Stimulated activated CD4-positive, alpha-beta T cell treated with anti-CD3 and anti-CD28 coated beads, Interleukin-1b, Interleukin-23, amount 100 ng/mL, for 1 hour (primary cell): ENCODE measurements around the gene KRTAP5-7.
"Not testable (repeated sequence)": the region's sequence is repeated elsewhere in the genome, so short reads cannot be mapped to it uniquely, and the experiment has no call there.

Experiments used
- DNase-seq, 2 donors: peaks; one replicate each; pipeline ENCODE4 v3.0.0-alpha.2; 2020; ENCODE audit warnings: low read depth in 2 of 2

KRTAP5-7 gene

GRCh38 chr11:71532036-71532610 lies 5.1 kb downstream of the KRTAP5-7 start:
- no peak for DNase-seq

- DNase-seq: not testable (repeated sequence)
Measured at GRCh38 chr11:71534711-71535608, 7.9 kb downstream of the KRTAP5-7 start.

GRCh38 chr11:71535825-71536224 lies 8.8 kb downstream of the KRTAP5-7 start:
- DNase-seq: no peak

- DNase-seq: no peak
Measured at GRCh38 chr11:71537537-71537936, 10.5 kb downstream of the KRTAP5-7 start.

- not testable (repeated sequence) for DNase-seq
Measured at GRCh38 chr11:71537977-71538665, 11.1 kb downstream of the KRTAP5-7 start, which contains the start of gene KRTAP5-8. Gene KRTAP5-8 (plus strand): TSS chr11:71538025. CDS start chr11:71538056, 31 bp downstream.

GRCh38 chr11:71538666-71538990 lies 11.6 kb downstream of the KRTAP5-7 start:
- no peak for DNase-seq

- DNase-seq: no peak
Measured at GRCh38 chr11:71539017-71539416, 11.9 kb downstream of the KRTAP5-7 start.

- not testable (repeated sequence) for DNase-seq
Measured at GRCh38 chr11:71539971-71540370, 12.9 kb downstream of the KRTAP5-7 start.

- DNase-seq: not testable (repeated sequence)
Measured at GRCh38 chr11:71540521-71541304, 13.6 kb downstream of the KRTAP5-7 start.

- DNase-seq: no peak
Measured at GRCh38 chr11:71542382-71542781, 15.3 kb downstream of the KRTAP5-7 start.

GRCh38 chr11:71542879-71543777 lies 16.1 kb downstream of the KRTAP5-7 start:
- no peak for DNase-seq

- no peak for DNase-seq
Measured at GRCh38 chr11:71543866-71544265, 16.8 kb downstream of the KRTAP5-7 start.

- DNase-seq: no peak
Measured at GRCh38 chr11:71544525-71545214, 17.6 kb downstream of the KRTAP5-7 start.

GRCh38 chr11:71545405-71545966 lies 18.4 kb downstream of the KRTAP5-7 start:
- no peak for DNase-seq

GRCh38 chr11:71548120-71548519 lies 21.1 kb downstream of the KRTAP5-7 start, which contains the start of gene KRTAP5-9:
Gene KRTAP5-9 (plus strand): TSS chr11:71548420. CDS start chr11:71548658, 238 bp downstream.
- DNase-seq: no peak

GRCh38 chr11:71548716-71549151 lies 21.7 kb downstream of the KRTAP5-7 start:
- DNase-seq: no peak

GRCh38 chr11:71551711-71552110 lies 24.6 kb downstream of the KRTAP5-7 start:
- no peak for DNase-seq

- DNase-seq: no peak
Measured at GRCh38 chr11:71554996-71555395, 27.9 kb downstream of the KRTAP5-7 start.

GRCh38 chr11:71555508-71555907 lies 28.4 kb downstream of the KRTAP5-7 start:
- no peak for DNase-seq

GRCh38 chr11:71556018-71556417 lies 29.0 kb downstream of the KRTAP5-7 start:
- no peak for DNase-seq
